EL (cell line): Measurements from ENCODE around the gene ADCY2.
A peak's percentile ranks its signal among the peaks of the same experiment; 100 is the strongest.

Experiments used
- DNase-seq: peaks from one replicate; pipeline ENCODE4 v3.0.0-alpha.2; 2016

The ADCY2 gene

DNA sequence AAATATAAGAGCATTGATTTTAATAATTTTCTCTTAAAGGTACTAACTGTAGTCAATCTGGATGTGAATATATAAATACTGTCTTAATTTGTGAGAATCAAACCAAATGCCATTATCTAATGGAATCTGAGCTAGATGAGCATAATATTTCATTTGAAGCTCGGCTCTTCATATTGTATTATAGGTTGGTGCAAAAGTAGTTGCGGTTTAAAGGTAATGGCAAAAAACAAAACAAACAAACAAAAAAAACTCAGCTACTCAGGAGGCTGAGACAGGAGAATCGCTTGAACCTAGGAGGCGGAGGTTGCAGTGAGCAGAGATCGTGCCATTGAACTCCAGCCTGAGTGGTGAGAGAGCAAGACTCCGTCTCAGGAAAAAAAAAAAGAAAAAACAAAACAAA lies 358.6 kb downstream of the ADCY2 start:
- no peak for DNase-seq

DNA sequence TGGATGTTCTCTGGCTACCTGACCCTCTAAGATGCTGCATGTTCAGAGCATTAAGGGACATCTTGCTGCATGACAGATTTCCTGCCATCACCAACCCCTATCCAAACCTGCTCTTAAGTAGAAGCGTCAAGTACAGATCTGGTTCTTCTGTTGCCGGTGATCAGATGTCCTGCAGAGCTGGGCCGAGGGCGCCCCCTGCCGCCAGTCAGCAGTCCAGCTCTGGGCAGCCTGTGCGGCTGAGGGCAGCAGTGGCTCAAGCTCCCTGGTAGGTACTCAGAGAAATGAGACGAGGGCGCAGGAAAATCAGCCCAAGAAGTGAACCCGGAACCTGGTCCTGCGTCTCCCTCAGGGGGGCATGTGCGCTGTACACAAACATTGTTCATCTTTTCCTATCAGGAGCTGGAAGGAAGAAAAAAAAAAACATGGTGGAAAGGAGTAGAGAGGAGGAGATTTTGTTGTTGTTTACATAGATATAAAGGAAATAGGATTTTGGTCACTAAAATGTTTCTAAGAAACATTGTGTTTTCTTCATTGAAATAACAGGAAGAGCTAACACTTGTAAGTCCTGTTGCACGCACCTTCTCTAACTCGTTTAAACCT lies 359.2 kb downstream of the ADCY2 start:
- DNase-seq: peak; percentile 41

DNA sequence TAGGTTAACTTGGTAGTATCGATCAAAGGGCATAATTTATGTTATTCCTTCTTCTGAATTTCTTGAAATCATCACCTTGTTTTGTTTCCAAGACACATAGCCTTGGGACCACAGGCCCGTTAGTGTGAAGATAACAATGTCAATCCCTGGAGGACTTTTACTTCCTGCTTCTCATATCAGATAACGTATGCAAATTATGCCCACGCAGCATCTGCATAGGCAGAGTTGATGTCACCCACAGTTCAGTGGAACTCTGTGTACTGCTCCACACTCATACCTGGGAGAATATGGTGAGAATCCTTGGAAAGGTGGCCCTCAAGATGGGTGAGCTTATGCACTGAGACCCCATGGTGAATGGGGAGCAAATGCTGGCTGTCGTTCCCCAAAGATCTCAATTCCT lies 360.0 kb downstream of the ADCY2 start:
- DNase-seq: no peak

DNA sequence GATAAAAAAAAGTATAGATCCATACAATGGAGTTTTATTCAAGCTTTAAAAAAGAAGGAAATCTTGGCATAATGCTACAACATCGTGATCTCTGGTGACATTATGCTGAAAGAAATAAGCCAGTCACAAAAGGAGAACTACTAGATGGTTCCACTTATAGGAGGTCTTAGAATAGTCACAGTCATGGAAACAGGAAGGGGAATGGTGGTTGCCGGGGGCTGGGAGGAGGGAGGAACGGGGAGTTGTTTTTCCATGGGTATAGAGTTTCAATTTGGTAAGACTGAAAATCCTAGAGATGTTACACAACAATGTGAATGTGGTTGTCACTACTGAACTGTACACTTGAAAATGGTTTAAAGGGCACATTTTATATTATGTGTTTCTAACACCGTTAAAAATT lies 360.5 kb downstream of the ADCY2 start:
- no peak for DNase-seq

- DNase-seq: peak; percentile 29
These were observed 363.4 kb downstream of the ADCY2 start for GRCh38 chr5:7759257-7759871.

GRCh38 chr5:7759951-7760580 lies 364.1 kb downstream of the ADCY2 start:
- DNase-seq: no peak

GRCh38 chr5:7762267-7762666 lies 366.3 kb downstream of the ADCY2 start:
- DNase-seq: no peak

DNA sequence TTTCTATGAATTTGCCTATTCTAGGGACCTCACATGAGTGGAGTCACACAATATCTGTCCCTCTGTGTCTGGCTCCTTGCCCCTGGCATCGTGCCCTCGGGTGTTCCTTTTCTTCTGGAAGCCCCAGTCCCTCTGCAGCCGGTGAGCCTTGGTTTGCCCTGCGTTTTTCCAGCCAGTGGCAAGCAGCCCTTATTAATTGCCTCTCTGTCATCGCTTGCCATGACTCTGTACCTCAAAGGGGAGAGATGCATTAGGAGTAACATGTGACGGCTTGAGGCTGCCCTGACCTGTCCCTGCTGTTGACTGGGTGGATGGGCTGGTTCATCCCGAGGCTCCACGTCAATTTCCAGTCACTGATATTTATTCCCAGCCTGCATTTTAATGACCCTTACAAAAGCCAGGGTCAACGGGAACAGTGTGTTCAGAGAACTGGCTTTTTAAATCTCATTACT lies 367.7 kb downstream of the ADCY2 start:
- DNase-seq: no peak

DNA sequence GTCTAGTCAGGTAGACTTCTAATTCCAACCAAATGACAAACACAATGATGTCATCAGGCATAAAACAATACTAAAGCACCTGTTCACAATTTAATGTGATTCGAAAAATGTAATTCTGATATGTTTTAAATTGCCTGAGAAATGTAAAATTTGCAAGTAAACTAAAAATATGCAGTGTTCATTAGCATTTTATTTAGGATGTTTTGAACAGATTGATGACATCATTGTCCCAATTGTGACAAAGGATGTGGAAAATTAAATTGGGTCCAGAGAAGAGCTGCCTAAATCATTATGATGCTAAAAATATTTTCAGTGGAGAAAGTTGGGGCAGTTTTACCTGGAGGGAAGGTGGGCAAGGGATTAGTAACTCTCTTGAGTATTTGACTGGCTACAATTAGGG lies 368.5 kb downstream of the ADCY2 start:
- no peak for DNase-seq

DNA sequence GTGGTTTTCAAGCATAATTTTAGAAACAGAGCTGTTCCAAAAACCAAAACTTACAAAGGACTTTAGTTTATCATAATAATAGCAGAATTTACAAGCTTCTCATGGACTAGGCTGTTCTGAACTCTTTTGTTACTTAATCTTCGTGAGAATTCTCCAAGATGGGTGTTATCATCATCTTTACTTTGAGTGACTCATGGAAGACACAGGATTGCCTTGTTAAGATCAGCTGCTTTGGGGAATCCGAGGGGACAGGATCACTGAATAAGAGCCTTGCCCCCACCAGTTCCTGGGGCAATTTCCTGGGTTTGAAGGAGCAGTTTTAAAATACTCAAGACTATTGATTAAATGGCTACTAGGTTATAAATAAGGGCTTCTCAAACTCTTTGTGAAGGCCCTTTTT lies 374.5 kb downstream of the ADCY2 start:
- DNase-seq: no peak

GRCh38 chr5:7772141-7772540 lies 376.2 kb downstream of the ADCY2 start:
- no peak for DNase-seq

- DNase-seq: no peak
These were observed 377.2 kb downstream of the ADCY2 start for GRCh38 chr5:7773178-7773577.

- no peak for DNase-seq
These were observed 380.5 kb downstream of the ADCY2 start for GRCh38 chr5:7776442-7776841.

- no peak for DNase-seq
These were observed 383.4 kb downstream of the ADCY2 start for GRCh38 chr5:7779019-7780005.

DNA sequence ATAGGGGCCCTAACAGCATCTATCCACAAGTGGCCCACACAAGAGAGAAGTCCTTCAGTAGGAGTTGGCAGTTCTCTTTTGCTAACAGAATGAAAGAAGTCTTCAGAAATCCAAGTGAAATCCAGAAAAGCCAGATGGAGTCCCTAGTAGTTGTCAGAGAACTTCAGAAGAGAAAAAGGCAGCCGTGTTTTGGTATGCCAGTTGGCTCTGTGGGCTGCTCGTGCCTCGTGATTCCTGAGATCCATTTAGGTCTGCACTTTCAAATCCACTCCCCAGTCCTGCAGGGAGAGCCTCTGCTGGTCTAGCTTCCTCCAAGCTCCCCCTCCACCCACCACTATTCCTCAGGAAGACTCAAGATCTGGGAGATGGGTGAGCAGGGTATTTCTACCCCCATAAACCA lies 386.0 kb downstream of the ADCY2 start:
- no peak for DNase-seq

DNA sequence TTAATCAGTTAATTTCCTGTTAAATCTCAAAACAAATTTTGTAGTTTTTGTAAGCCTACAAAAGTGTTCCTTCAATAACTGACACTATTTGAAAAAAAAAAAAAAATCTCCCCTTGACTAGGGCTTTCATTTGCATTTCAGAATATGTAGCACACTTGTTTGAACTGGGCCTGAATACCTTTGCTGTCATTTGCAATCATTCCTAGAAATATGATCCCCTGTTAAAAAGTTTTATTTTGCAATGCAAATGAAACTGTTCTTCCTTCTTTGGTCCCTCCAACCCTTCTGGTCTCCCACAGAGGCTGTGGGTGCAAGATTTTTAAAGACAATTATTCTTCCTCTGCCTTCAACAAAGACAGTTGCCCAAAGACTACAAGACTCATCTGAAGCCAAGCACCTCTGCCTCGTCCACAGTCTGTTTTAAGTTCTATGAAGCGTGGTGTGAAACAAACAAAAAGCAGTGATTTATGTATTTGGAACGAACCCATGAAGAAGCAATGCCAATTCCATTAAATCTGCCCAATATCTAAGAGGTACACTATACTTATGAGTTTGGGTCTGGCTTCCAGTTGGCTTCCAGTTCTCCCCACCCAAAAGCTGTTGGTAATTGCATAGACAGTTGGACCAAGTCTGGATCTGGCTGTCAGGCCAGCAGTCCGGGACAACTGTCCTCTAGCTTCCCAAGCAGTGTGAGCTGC lies 388.9 kb downstream of the ADCY2 start:
- DNase-seq: no peak

GRCh38 chr5:7787770-7788169 lies 391.8 kb downstream of the ADCY2 start:
- DNase-seq: no peak

DNA sequence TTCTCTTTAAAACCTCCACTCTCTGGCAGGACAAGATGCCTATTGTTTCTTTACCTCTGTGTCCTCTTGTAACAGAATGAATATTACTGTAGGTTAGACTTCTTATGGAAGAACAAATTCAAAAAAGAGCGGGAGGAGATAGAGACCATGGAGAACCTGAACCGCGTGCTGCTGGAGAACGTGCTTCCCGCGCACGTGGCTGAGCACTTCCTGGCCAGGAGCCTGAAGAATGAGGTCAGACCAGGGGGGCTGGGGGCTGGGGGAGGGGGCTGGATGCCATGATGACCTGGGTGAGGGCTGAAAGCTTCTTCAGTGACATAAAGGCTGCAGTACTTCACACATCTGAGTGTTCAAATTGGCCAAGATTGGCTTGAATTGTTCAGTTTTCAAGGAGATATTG lies 393.6 kb downstream of the ADCY2 start:
- no peak for DNase-seq

DNA sequence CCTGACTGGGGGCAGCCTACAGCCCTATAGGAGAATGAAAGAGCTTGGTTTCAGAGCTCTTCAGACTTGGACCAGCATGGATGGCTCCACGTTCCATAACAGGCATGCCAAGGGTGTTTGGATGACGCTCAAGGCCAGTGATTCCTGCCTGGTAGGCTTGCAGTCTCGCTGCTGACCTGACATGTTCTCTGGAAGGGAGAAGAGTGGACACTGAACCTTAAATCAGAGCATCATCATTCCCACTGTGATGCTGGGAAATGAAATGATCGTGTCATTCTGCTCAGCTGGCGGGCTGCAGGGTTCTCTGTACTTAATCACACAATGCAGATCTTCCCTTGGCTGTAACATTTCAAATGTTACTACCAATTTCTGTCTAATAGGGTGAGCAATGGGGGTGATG lies 398.0 kb downstream of the ADCY2 start:
- DNase-seq: no peak

- no peak for DNase-seq
These were observed 398.4 kb downstream of the ADCY2 start for GRCh38 chr5:7794311-7794710.

DNA sequence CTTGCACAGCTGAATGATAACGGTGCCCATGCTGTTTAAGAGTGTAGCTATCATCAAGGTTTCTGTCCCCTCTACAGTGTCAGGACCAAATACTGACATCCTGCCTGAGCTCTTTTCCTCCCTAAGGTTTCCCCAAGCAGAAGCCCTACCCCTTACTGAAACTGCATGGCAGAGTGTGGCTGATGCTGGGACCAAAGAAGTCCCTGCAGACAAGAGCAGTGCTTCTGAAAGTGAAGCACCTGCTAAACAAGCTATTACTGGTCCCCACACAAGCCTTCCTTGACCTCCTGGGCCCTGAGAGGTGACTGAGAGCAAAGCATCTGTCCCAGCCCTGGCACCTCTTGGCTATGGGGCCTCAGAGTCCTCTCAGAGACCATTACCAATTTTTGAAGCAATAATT lies 398.9 kb downstream of the ADCY2 start:
- no peak for DNase-seq

DNA sequence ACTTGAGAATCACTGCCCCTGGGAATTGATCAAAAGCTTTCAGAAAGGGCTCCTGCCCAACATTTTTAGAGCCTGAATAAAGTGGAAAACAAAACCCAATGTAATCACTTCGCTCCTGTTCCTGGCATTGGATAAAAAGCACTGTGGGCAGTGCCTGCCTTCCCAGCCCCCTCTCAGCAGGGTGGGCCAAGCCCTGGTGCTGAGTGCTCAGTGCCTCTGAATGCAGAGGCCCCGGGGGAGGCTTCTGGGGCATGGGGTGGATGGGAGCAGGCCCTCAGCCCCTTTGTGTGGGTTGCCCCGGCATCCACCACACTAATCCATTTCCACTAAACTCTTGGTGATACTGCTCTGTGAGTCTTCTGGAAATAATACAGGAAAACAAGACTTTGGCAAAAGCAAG lies 399.4 kb downstream of the ADCY2 start:
- no peak for DNase-seq
